NCI-H146 treated with DMSO at 0.1 percent for 48 hours (cell line): ENCODE measurements around the gene ELFN1.
"Not testable (repeated sequence)": the region's sequence is repeated elsewhere in the genome, so short reads cannot be mapped to it uniquely, and the experiment has no call there.

Source experiments
- DNase-seq: peaks from one replicate; lab custom pipeline; 2025; ENCODE audit not compliant: unreplicated experiment; lab: John Stamatoyannopoulos, UW

ELFN1 gene

GRCh38 chr7:1707756-1708595 is 37.9 kb downstream of the ELFN1 start:
- DNase-seq: no peak

GRCh38 chr7:1708596-1709251 is 38.6 kb downstream of the ELFN1 start:
- no peak for DNase-seq

GRCh38 chr7:1709281-1709680 is 39.2 kb downstream of the ELFN1 start:
- no peak for DNase-seq

- no peak for DNase-seq
These were observed 39.8 kb downstream of the ELFN1 start for GRCh38 chr7:1709900-1710299.

- no peak for DNase-seq
These were observed 40.9 kb downstream of the ELFN1 start for GRCh38 chr7:1710936-1711335.

- no peak for DNase-seq
These were observed 42.9 kb downstream of the ELFN1 start for GRCh38 chr7:1712907-1713501.

- DNase-seq: no peak
These were observed 43.7 kb downstream of the ELFN1 start for GRCh38 chr7:1713502-1714484.

- DNase-seq: no peak
These were observed 44.7 kb downstream of the ELFN1 start for GRCh38 chr7:1714583-1715330.

- no peak for DNase-seq
These were observed 45.2 kb downstream of the ELFN1 start for GRCh38 chr7:1715331-1715625.

- DNase-seq: no peak
These were observed 45.6 kb downstream of the ELFN1 start for GRCh38 chr7:1715671-1716074.

GRCh38 chr7:1716263-1717094 is 46.4 kb downstream of the ELFN1 start:
- DNase-seq: no peak

- no peak for DNase-seq
These were observed 47.0 kb downstream of the ELFN1 start for GRCh38 chr7:1717095-1717483.

GRCh38 chr7:1717903-1718676 is 48.0 kb downstream of the ELFN1 start:
- DNase-seq: no peak

GRCh38 chr7:1718850-1719249 is 48.8 kb downstream of the ELFN1 start:
- not testable (repeated sequence) for DNase-seq

GRCh38 chr7:1719256-1719655 is 49.2 kb downstream of the ELFN1 start:
- not testable (repeated sequence) for DNase-seq

GRCh38 chr7:1719913-1720312 is 49.8 kb downstream of the ELFN1 start:
- DNase-seq: no peak

GRCh38 chr7:1720326-1720725 is 50.2 kb downstream of the ELFN1 start:
- no peak for DNase-seq

GRCh38 chr7:1721047-1721690 is 51.1 kb downstream of the ELFN1 start:
- DNase-seq: no peak
